IMR-90 (cell line): ENCODE results near the gene FJX1. TPM values are rescaled to one million over a fixed set of nuclear protein-coding genes. Genes with fewer than 3 reads are reported as not detected.

Source experiments
- ATAC-seq: fragments of 200-7000 bp; cut with Tn5 transposase; 2 replicates; pipeline ENCODE4 v1.9.1; 2020; ENCODE audit warnings: low read depth, mild to moderate bottlenecking, moderate library complexity
- BruUV-seq: library from RNA; stranded (reverse); fragments of 400-500 nt; replicated peaks from 2 replicates; lab custom pipeline; 2021; lab: Mats Ljungman, UMichigan
- CTCF ChIA-PET: fragments of 300-600 bp; formaldehyde crosslinking; extraction: SDS; loops from one replicate; lab custom pipeline; 2021; ENCODE audit warnings: antibody characterized with exemption; lab: Yijun Ruan, JAX
- POLR2A ChIA-PET: fragments of 300-600 bp; sonication (Branson Sonifier 250); formaldehyde crosslinking; loops from one replicate; lab custom pipeline; 2022; ENCODE audit warnings: antibody characterized with exemption; ENCODE audit not compliant: unreplicated experiment; lab: Charles Lee
- DNase-seq: peaks from one replicate; pipeline ENCODE4 v3.0.0; 2013
- H2AFZ ChIP-seq: replicated peaks from 2 replicates; pipeline ENCODE3; 2013; ENCODE audit warnings: low read length, mild to moderate bottlenecking; ENCODE audit not compliant: poor library complexity
- H2AK5ac ChIP-seq: 2 replicates; pipeline ENCODE4 v1.6.1; 2013; ENCODE audit warnings: low read depth, low read length, inconsistent platforms
- H2AK9ac ChIP-seq: replicated peaks from 2 replicates; pipeline ENCODE3; 2013; ENCODE audit warnings: mild to moderate bottlenecking, low read depth, low read length, moderate library complexity; ENCODE audit not compliant: poor library complexity
- H2BK120ac ChIP-seq: 2 replicates; pipeline ENCODE4 v1.6.1; 2013; ENCODE audit warnings: low read depth, low read length, inconsistent platforms
- H2BK15ac ChIP-seq: 3 replicates; pipeline ENCODE4 v1.6.1; 2013; ENCODE audit warnings: low read depth, low read length, inconsistent platforms
- H2BK20ac ChIP-seq: 2 replicates; pipeline ENCODE4 v1.6.1; 2013; ENCODE audit warnings: low read depth, mild to moderate bottlenecking, inconsistent platforms, low read length, moderate library complexity
- H2BK5ac ChIP-seq: 2 replicates; pipeline ENCODE4 v1.6.1; 2013; ENCODE audit warnings: mild to moderate bottlenecking, low read depth, low read length, inconsistent platforms; ENCODE audit not compliant: poor library complexity, severe bottlenecking
- H3K14ac ChIP-seq: replicated peaks from 2 replicates; pipeline ENCODE4 v1.6.1; 2013; ENCODE audit warnings: low read depth, low read length, inconsistent platforms
- H3K18ac ChIP-seq: 2 replicates; pipeline ENCODE4 v1.6.1; 2013; ENCODE audit warnings: low read depth, low read length, control low read depth
- H3K23ac ChIP-seq: 2 replicates; pipeline ENCODE4 v1.6.1; 2013; ENCODE audit warnings: low read depth, low read length, inconsistent platforms
- H3K27ac ChIP-seq: 2 replicates; pipeline ENCODE4 v1.5.1; 2013; ENCODE audit warnings: mild to moderate bottlenecking, control low read depth, low read length; ENCODE audit not compliant: insufficient read depth
- H3K27me3 ChIP-seq: 2 replicates; pipeline ENCODE4 v1.6.1; 2013; ENCODE audit warnings: low read length; ENCODE audit not compliant: control insufficient read depth, insufficient read depth
- H3K36me3 ChIP-seq: 2 replicates; pipeline ENCODE4 v1.6.1; 2013; ENCODE audit warnings: low read length, mixed read lengths; ENCODE audit not compliant: control insufficient read depth, insufficient read depth
- H3K4ac ChIP-seq: 2 replicates; pipeline ENCODE4 v1.6.1; 2013; ENCODE audit warnings: low read depth, low read length, inconsistent platforms
- H3K4me1 ChIP-seq: 2 replicates; pipeline ENCODE4 v1.6.1; 2013; ENCODE audit warnings: low read length, mixed read lengths; ENCODE audit not compliant: control insufficient read depth, insufficient read depth
- H3K4me2 ChIP-seq: 2 replicates; pipeline ENCODE4 v1.6.1; 2013; ENCODE audit warnings: low read depth, mild to moderate bottlenecking, control low read depth, low read length, moderate library complexity
- H3K4me3 ChIP-seq: 2 replicates; pipeline ENCODE4 v1.5.1; 2013; ENCODE audit warnings: low read depth, mild to moderate bottlenecking, control low read depth, low read length, moderate library complexity; ENCODE audit not compliant: insufficient read depth
- H3K56ac ChIP-seq: 2 replicates; pipeline ENCODE4 v1.6.1; 2013; ENCODE audit warnings: low read length, inconsistent platforms; ENCODE audit not compliant: insufficient read depth; ENCODE audit errors: extremely low read depth
- H3K79me1 ChIP-seq, 2 experiments: 2 replicates each; pipeline ENCODE4 v1.6.1; 2013; ENCODE audit warnings: low read length in 2 of 2, inconsistent platforms in 1 of 2, low read depth in 1 of 2
- H3K9ac ChIP-seq: 2 replicates; pipeline ENCODE4 v1.6.1; 2013; ENCODE audit warnings: low read depth, low read length, control low read depth
- H3K9me1 ChIP-seq: 2 replicates; pipeline ENCODE4 v1.6.1; 2013; ENCODE audit warnings: low read length, inconsistent platforms; ENCODE audit not compliant: insufficient read depth
- H3K9me3 ChIP-seq: 2 replicates; pipeline ENCODE4 v1.6.1; 2013; ENCODE audit warnings: low read length; ENCODE audit not compliant: control insufficient read depth, insufficient read depth
- H4K20me1 ChIP-seq: 2 replicates; pipeline ENCODE4 v1.6.1; 2013; ENCODE audit warnings: low read length, inconsistent platforms; ENCODE audit not compliant: insufficient read depth
- H4K5ac ChIP-seq: 2 replicates; pipeline ENCODE4 v1.6.1; 2013; ENCODE audit warnings: mild to moderate bottlenecking, low read depth, low read length, control low read depth
- H4K8ac ChIP-seq, 2 experiments: 2 replicates each; pipeline ENCODE4 v1.6.1; 2013; ENCODE audit warnings: low read depth in 2 of 2, low read length in 2 of 2, control low read depth in 1 of 2, inconsistent platforms in 1 of 2
- H4K91ac ChIP-seq: 2 replicates; pipeline ENCODE4 v1.6.1; 2013; ENCODE audit warnings: low read depth, low read length, inconsistent platforms; ENCODE audit not compliant: insufficient read depth
- BHLHE40 ChIP-seq: fragments of 150-350 bp; IDR thresholded peaks from 2 replicates; pipeline ENCODE4 v1.6.1; 2016; ENCODE audit warnings: mild to moderate bottlenecking, low read depth, low read length
- CEBPB ChIP-seq: IDR thresholded peaks from 2 replicates; pipeline ENCODE4 v1.6.1; 2012; ENCODE audit warnings: low read depth, low read length, improper control_type of control experiment
- CHD1 ChIP-seq: IDR thresholded peaks from 2 replicates; pipeline ENCODE4 v1.6.1; 2012; ENCODE audit warnings: low read depth, low read length, improper control_type of control experiment
- CTCF ChIP-seq: conservative IDR thresholded peaks from 2 replicates; pipeline ENCODE4 v1.5.1; 2012; ENCODE audit warnings: mild to moderate bottlenecking, low read depth, low read length, improper control_type of control experiment
- ELK1 ChIP-seq: fragments of 150-350 bp; IDR thresholded peaks from 2 replicates; pipeline ENCODE4 v1.6.1; 2016; ENCODE audit warnings: low read depth, mild to moderate bottlenecking, low read length, moderate library complexity, borderline replicate concordance
- FOS ChIP-seq: fragments of 150-350 bp; IDR thresholded peaks from 2 replicates; pipeline ENCODE4 v1.6.1; 2016; ENCODE audit warnings: low read depth, low read length
- MAFK ChIP-seq: IDR thresholded peaks from 2 replicates; pipeline ENCODE4 v1.6.1; 2012; ENCODE audit warnings: low read depth, low read length, improper control_type of control experiment
- MAZ ChIP-seq: IDR thresholded peaks from 2 replicates; pipeline ENCODE4 v1.6.1; 2012; ENCODE audit warnings: low read depth, mild to moderate bottlenecking, low read length, improper control_type of control experiment, moderate library complexity, borderline replicate concordance
- NFE2L2 ChIP-seq: fragments of 150-350 bp; IDR thresholded peaks from 2 replicates; pipeline ENCODE4 v1.6.1; 2016; ENCODE audit warnings: low read depth, mild to moderate bottlenecking, low read length
- POLR2A ChIP-seq: IDR thresholded peaks from 2 replicates; pipeline ENCODE4 v1.6.1; 2012; ENCODE audit warnings: mild to moderate bottlenecking, low read depth, low read length
- RAD21 ChIP-seq: IDR thresholded peaks from 2 replicates; pipeline ENCODE4 v1.6.1; 2012; ENCODE audit warnings: low read length, improper control_type of control experiment
- RCOR1 ChIP-seq: IDR thresholded peaks from 2 replicates; pipeline ENCODE4 v1.6.1; 2012; ENCODE audit warnings: mild to moderate bottlenecking, low read length, improper control_type of control experiment; ENCODE audit not compliant: insufficient replicate concordance
- RFX5 ChIP-seq: IDR thresholded peaks from 2 replicates; pipeline ENCODE4 v1.8.0; 2012; ENCODE audit warnings: low read depth, mild to moderate bottlenecking, low read length, moderate library complexity
- SMC3 ChIP-seq: fragments of 150-350 bp; IDR thresholded peaks from 2 replicates; pipeline ENCODE4 v1.6.1; 2016; ENCODE audit warnings: low read depth, mild to moderate bottlenecking, antibody characterized with exemption, low read length, moderate library complexity
- USF2 ChIP-seq: fragments of 150-350 bp; IDR thresholded peaks from 2 replicates; pipeline ENCODE4 v1.6.1; 2017; ENCODE audit warnings: mild to moderate bottlenecking, antibody characterized with exemption, low read length, low read depth
- WGBS, 2 experiments: methylation state at CpG; one replicate each; pipeline versions ENCODE4 v1.1.5 to v1.1.7; 2013; ENCODE audit warnings: missing lambda C conversion rate in 2 of 2; ENCODE audit not compliant: insufficient read length in 1 of 2; ENCODE audit errors: extremely low coverage in 2 of 2; 5-methylcytosine and 5-hydroxymethylcytosine counted together
- dilution Hi-C: fragments of 300-500 bp; cut with HindIII; formaldehyde crosslinking; loops from one replicate; pipeline ENCODE4 v1.14.3; 2018; ENCODE audit warnings: low sequenced_read_pairs; ENCODE audit not compliant: unreplicated experiment
- in situ Hi-C: fragments of 300-500 bp; cut with MboI; formaldehyde crosslinking; loops from 3 replicates; pipeline ENCODE4 v1.14.3; 2019; ENCODE audit warnings: low sequenced_read_pairs, inconsistent platforms, mixed read lengths
- intact Hi-C: fragments of 100-400 bp; cut with micrococcal nuclease; formaldehyde crosslinking; loops from 2 replicates; pipeline ENCODE4 v1.10.0; 2022
- polyA plus RNA-seq, 3 experiments: library from polyadenylated mRNA; depleted of rRNA; stranded (reverse); fragments of >200 nt; gene quantifications; 2 replicates each; pipeline ENCODE4 v1.2.3, GENCODE V29; 2012; ENCODE audit warnings: low replicate concordance in 1 of 3
- total RNA-seq: library from RNA; depleted of rRNA; stranded (reverse); fragments of >200 nt; gene quantifications from 2 replicates; pipeline ENCODE4 v1.2.3, GENCODE V29; 2012

The FJX1 gene
- total and polyA plus RNA-seq, 2 of the 4 experiments (the other 2 are of a cell fraction), result 8.4 to 11.2 TPM

GRCh38 chr11:35586222-35586621, 32.0 kb upstream of the FJX1 start:
- Histone ChIP-seq H3K4me3 (no peak overlapping the region), H3K56ac (no peak overlapping the region), H2BK120ac (0 out of 2 replicates have a peak overlapping the region, but pooled peaks have one; percentile 16), H2BK20ac (peak overlapping the region; percentile 8; the same call in 1 of the 2 replicates), H3K4me1 (peaks cover 35% of the 10 kb centered on the region), H3K79me1 (0 out of 4 replicates have a peak, but pooled peaks cover 0 to 4% of the 10 kb centered on the region in 2 experiments), H4K20me1 (no peaks in the 10 kb centered on the region), H3K14ac (0 out of 2 replicates have a peak overlapping the region, but pooled peaks have one; percentile 23), H2AFZ (no peak overlapping the region), H3K18ac (no peak overlapping the region), H4K8ac (no peak overlapping the region), H3K9ac (no peak overlapping the region), H3K9me3 (no peaks in the 10 kb centered on the region), H2AK9ac (no peak overlapping the region), H4K5ac (no peak overlapping the region), H3K4me2 (no peak overlapping the region), H3K27me3 (no peaks in the 10 kb centered on the region), H2BK15ac (peak overlapping the region; percentile 87; the same call in 2 of the 3 replicates), H3K4ac (no peak overlapping the region), H3K9me1 (peaks cover 36% of the 10 kb centered on the region), H2AK5ac (peak overlapping the region; percentile 90; the same call in 1 of the 2 replicates), H4K91ac (no peak overlapping the region), H3K27ac (no peak overlapping the region), H3K23ac (no peak overlapping the region), H3K36me3 (no peaks in the 10 kb centered on the region), H2BK5ac (no peak overlapping the region)
- TF ChIP-seq MAFK, result no peak
- no peak for TF ChIP-seq SMC3
- TF ChIP-seq CHD1, result no peak
- no peak for TF ChIP-seq RFX5
- TF ChIP-seq CEBPB, result no peak
- TF ChIP-seq CTCF, result no peak
- no peak for TF ChIP-seq ELK1
- TF ChIP-seq BHLHE40, result no peak
- no peak for TF ChIP-seq MAZ
- TF ChIP-seq FOS, result no peak
- TF ChIP-seq USF2, result no peak
- TF ChIP-seq RCOR1, result no peak
- TF ChIP-seq RAD21, result no peak
- no peak for TF ChIP-seq POLR2A
- TF ChIP-seq NFE2L2, result no peak
- in situ Hi-C loops (no loop called here), dilution Hi-C loops (no loop called here), intact Hi-C loops (no loop called here)
- ATAC-seq, result no peak
- BruUV-seq, result no TSS peak
- WGBS, 2 experiments, result no CpG with 5 or more reads among the region's 3 CpGs
- DNase-seq, result no peak
- POLR2A ChIA-PET, result no interaction called here
- CTCF ChIA-PET, result interaction anchor here (1.4 kb wide), 1 partner anchor 30 kb away, joined by 3 read pairs; no protein-coding TSS in a partner anchor
